GM23338 (cell line): ENCODE data around the gene EFNA4. TPM values are rescaled to one million over a fixed set of nuclear protein-coding genes. Genes with fewer than 3 reads are reported as not detected.

Source experiments
- ATAC-seq: fragments of 200-7000 bp; cut with Tn5 transposase; 3 replicates; pipeline ENCODE4 v1.9.1; 2020
- DNase-seq: peaks from one replicate; pipeline ENCODE4 v3.0.0-alpha.2; 2015; ENCODE audit warnings: low spot score
- H2AFZ ChIP-seq: fragments of 200-600 bp; sonication (generic); 2 replicates; pipeline ENCODE4 v1.8.0; 2016; ENCODE audit warnings: antibody characterized with exemption, mild to moderate bottlenecking, moderate library complexity
- H3F3A ChIP-seq: fragments of 200-600 bp; sonication (generic); replicated peaks from 2 replicates; pipeline ENCODE4 v1.8.0; 2017; ENCODE audit warnings: antibody characterized with exemption, mixed run types, low read depth
- H3K27ac ChIP-seq: fragments of 200-600 bp; sonication (generic); 2 replicates; pipeline ENCODE4 v1.6.1; 2016; ENCODE audit warnings: low read depth
- H3K27me3 ChIP-seq: fragments of 200-600 bp; sonication (generic); 2 replicates; pipeline ENCODE4 v1.8.0; 2016; ENCODE audit warnings: mild to moderate bottlenecking, mixed run types, moderate library complexity; ENCODE audit not compliant: insufficient read depth
- H3K36me3 ChIP-seq: fragments of 200-600 bp; sonication (generic); 2 replicates; pipeline ENCODE4 v1.8.0; 2016; ENCODE audit warnings: mild to moderate bottlenecking; ENCODE audit not compliant: insufficient read depth
- H3K4me1 ChIP-seq: fragments of 200-600 bp; sonication (generic); 2 replicates; pipeline ENCODE4 v1.8.0; 2016; ENCODE audit warnings: mild to moderate bottlenecking, moderate library complexity; ENCODE audit not compliant: insufficient read depth
- H3K4me2 ChIP-seq: fragments of 200-600 bp; sonication (generic); 2 replicates; pipeline ENCODE4 v1.7.1; 2017; ENCODE audit warnings: mixed run types
- H3K4me3 ChIP-seq: fragments of 200-600 bp; sonication (generic); 2 replicates; pipeline ENCODE4 v1.6.1; 2016; ENCODE audit warnings: mixed run types
- H3K79me2 ChIP-seq: fragments of 200-600 bp; sonication (generic); replicated peaks from 2 replicates; pipeline ENCODE4 v1.8.0; 2017; ENCODE audit warnings: mild to moderate bottlenecking; ENCODE audit not compliant: insufficient read depth
- H3K9me2 ChIP-seq: fragments of 200-600 bp; sonication (generic); 2 replicates; pipeline ENCODE4 v1.8.0; 2017; ENCODE audit not compliant: insufficient read depth
- H4K20me1 ChIP-seq: fragments of 200-600 bp; sonication (generic); replicated peaks from 2 replicates; pipeline ENCODE4 v1.8.0; 2017; ENCODE audit warnings: mild to moderate bottlenecking; ENCODE audit not compliant: insufficient read depth
- H3K27ac Mint-ChIP-seq: 2 replicates; pipeline ENCODE4 v1.8.0; 2020; ENCODE audit warnings: inconsistent platforms, mild to moderate bottlenecking, moderate library complexity, mixed read lengths
- H3K27me3 Mint-ChIP-seq: 3 replicates; pipeline ENCODE4 v1.8.0; 2022; ENCODE audit warnings: low read depth, mild to moderate bottlenecking, moderate library complexity, mixed read lengths, inconsistent platforms; ENCODE audit not compliant: insufficient read depth, poor library complexity
- H3K36me3 Mint-ChIP-seq: 3 replicates; pipeline ENCODE4 v1.8.0; 2021; ENCODE audit warnings: low read depth, mild to moderate bottlenecking, inconsistent platforms, moderate library complexity, mixed read lengths
- H3K4me1 Mint-ChIP-seq: 3 replicates; pipeline ENCODE4 v1.8.0; 2020; ENCODE audit warnings: mild to moderate bottlenecking, inconsistent platforms, mixed read lengths
- H3K4me3 Mint-ChIP-seq: 3 replicates; pipeline ENCODE4 v1.8.0; 2021; ENCODE audit warnings: moderate library complexity, mild to moderate bottlenecking, inconsistent platforms, mixed read lengths
- H3K9me3 Mint-ChIP-seq: 3 replicates; pipeline ENCODE4 v1.8.0; 2020; ENCODE audit warnings: moderate library complexity, mild to moderate bottlenecking, inconsistent platforms, mixed read lengths
- EZH2 ChIP-seq: fragments of 200-600 bp; sonication (generic); IDR thresholded peaks from one replicate; pipeline ENCODE4 v1.8.0; 2017; ENCODE audit warnings: antibody characterized with exemption, mild to moderate bottlenecking, low read depth; ENCODE audit not compliant: unreplicated experiment
- EZH2phosphoT487 ChIP-seq: fragments of 200-600 bp; sonication (generic); IDR thresholded peaks from one replicate; pipeline ENCODE4 v1.8.1; 2018; ENCODE audit warnings: antibody characterized with exemption; ENCODE audit not compliant: unreplicated experiment
- JUNB ChIP-seq: IDR thresholded peaks from one replicate; pipeline ENCODE4 v1.6.1; 2016; ENCODE audit warnings: antibody characterized with exemption; ENCODE audit not compliant: unreplicated experiment
- NANOG ChIP-seq: IDR thresholded peaks from 2 replicates; pipeline ENCODE4 v1.6.1; 2016; ENCODE audit warnings: antibody characterized with exemption, borderline replicate concordance
- POLR2AphosphoS5 ChIP-seq: IDR thresholded peaks from 2 replicates; pipeline ENCODE4 v1.6.1; 2016; ENCODE audit warnings: antibody characterized with exemption, low read depth
- STAT1 ChIP-seq: IDR thresholded peaks from one replicate; pipeline ENCODE4 v1.6.1; 2016; ENCODE audit warnings: antibody characterized with exemption; ENCODE audit not compliant: unreplicated experiment
- ZNF114 ChIP-seq: fragments of 250-450 bp; sonication (Bioruptor Pico); IDR thresholded peaks from 2 replicates; pipeline ENCODE4 v1.5.0; 2020; ENCODE audit warnings: mild to moderate bottlenecking, moderate library complexity
- ZNF331 ChIP-seq: fragments of 250-450 bp; sonication (Bioruptor Pico); IDR thresholded peaks from 2 replicates; pipeline ENCODE4 v1.5.0; 2020; ENCODE audit warnings: low read depth, mild to moderate bottlenecking, moderate library complexity
- polyA plus RNA-seq: library from polyadenylated mRNA; unstranded; fragments of >200 nt; fragmentation: Nextera tagmentation; extraction: Ambion mirVana; gene quantifications from 2 replicates; pipeline ENCODE4 v1.2.1, GENCODE V29; 2016
- total RNA-seq: library from RNA; depleted of rRNA; stranded (reverse); fragments of >200 nt; shearing (Covaris generic); gene quantifications from 2 replicates; pipeline ENCODE4 v1.2.3, GENCODE V29; 2014
- TF ChIP-seq, protein P1 (sequence below): IDR thresholded peaks from 2 replicates; pipeline ENCODE4 v1.6.1; 2016; ENCODE audit warnings: antibody characterized with exemption
- TF ChIP-seq, protein P2 (sequence below): IDR thresholded peaks from one replicate; pipeline ENCODE4 v1.6.1; 2018; ENCODE audit warnings: antibody characterized with exemption; ENCODE audit not compliant: unreplicated experiment

Gene EFNA4
- total and polyA plus RNA-seq, 2 experiments from 2014 or later: 11.1 to 22.9 TPM

DNA sequence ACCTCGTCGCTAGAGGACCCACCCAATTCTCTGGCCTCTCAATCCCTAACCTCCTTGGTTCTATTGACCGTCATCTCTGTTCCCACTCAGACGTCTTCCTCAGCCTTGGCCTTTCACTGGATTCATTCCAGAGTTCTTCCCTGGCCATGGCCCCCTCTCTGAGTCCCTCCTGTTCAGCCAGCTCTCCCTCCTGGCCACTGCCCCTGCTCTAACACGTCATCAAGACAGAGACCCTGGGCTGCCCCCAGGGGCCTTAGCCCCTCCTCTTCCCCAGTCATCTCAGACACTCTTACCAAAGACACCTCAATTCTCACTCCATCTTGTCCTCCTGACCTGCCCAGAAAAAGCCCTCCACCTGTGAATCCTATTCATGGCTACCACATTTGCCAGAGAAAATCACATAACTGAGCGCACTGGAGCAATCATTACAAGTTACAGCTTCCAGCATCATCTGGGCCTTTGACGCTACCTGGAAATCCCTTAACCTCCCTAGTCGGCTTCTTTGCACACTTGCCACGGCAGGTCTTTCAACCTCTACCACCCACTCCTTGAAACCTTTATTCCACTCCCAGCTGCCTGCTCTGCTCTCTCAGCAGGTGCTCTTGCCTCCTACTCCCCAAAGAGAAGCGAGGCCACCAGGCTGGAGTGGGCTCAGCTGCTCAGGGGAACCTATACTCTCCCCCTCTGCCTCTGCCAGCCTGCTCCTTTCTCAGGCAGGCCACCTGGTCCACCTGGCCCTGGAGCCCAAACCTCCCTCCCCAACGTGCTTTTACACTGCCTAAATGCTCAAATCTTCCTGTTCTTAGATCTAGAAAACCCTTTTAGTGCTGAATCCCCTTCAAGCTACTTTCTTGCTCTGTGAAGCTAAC lies 43.9 kb upstream of the EFNA4 start (continued):
- TF ChIP-seq, protein P1, sequence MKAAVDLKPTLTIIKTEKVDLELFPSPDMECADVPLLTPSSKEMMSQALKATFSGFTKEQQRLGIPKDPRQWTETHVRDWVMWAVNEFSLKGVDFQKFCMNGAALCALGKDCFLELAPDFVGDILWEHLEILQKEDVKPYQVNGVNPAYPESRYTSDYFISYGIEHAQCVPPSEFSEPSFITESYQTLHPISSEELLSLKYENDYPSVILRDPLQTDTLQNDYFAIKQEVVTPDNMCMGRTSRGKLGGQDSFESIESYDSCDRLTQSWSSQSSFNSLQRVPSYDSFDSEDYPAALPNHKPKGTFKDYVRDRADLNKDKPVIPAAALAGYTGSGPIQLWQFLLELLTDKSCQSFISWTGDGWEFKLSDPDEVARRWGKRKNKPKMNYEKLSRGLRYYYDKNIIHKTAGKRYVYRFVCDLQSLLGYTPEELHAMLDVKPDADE: no peak
- TF ChIP-seq, protein P2, sequence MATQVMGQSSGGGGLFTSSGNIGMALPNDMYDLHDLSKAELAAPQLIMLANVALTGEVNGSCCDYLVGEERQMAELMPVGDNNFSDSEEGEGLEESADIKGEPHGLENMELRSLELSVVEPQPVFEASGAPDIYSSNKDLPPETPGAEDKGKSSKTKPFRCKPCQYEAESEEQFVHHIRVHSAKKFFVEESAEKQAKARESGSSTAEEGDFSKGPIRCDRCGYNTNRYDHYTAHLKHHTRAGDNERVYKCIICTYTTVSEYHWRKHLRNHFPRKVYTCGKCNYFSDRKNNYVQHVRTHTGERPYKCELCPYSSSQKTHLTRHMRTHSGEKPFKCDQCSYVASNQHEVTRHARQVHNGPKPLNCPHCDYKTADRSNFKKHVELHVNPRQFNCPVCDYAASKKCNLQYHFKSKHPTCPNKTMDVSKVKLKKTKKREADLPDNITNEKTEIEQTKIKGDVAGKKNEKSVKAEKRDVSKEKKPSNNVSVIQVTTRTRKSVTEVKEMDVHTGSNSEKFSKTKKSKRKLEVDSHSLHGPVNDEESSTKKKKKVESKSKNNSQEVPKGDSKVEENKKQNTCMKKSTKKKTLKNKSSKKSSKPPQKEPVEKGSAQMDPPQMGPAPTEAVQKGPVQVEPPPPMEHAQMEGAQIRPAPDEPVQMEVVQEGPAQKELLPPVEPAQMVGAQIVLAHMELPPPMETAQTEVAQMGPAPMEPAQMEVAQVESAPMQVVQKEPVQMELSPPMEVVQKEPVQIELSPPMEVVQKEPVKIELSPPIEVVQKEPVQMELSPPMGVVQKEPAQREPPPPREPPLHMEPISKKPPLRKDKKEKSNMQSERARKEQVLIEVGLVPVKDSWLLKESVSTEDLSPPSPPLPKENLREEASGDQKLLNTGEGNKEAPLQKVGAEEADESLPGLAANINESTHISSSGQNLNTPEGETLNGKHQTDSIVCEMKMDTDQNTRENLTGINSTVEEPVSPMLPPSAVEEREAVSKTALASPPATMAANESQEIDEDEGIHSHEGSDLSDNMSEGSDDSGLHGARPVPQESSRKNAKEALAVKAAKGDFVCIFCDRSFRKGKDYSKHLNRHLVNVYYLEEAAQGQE: no peak

DNA sequence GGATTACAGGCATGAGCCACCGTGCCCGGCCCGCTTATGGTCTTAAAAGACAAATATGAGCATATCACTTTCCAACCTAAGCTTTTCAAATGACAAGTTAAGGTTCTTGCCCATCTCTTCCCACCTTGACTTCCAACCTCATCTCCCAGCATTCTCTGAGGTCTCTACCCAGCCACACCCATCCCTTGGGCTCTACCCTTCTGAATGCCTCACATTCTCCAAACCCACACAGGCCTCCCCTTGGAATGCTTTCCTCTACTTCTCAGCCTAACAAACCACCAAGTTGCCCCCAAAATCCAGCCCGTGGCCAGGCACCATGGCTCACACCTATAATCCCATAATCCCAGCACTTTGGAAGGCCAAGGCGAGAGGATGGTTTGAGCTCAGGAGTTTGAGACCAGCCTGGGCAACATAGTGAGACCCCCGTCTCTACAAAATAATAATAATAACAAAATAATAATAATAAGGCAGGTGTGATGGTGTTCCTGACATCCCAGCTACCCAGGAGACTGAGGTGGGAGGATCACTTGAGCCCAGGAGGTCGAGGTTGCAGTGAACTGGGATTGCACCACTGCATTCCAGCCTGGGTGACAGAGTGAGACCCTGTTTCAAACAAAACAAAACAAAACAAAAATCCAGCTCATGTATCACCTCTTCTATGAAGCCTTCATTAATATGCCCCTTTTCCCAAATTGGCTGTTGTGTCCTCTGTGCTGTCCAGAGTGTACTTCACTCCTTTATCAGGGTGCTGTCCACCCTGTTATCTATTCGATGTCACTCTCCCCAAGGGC lies 41.2 kb upstream of the EFNA4 start:
- no peak for ATAC-seq
- Mint-ChIP-seq H3K4me3 (no peak overlapping the region), H3K27ac (no peak overlapping the region), H3K9me3 (no peaks in the 10 kb centered on the region), H3K27me3 (peaks cover 28% of the 10 kb centered on the region), H3K4me1 (peaks cover 31% of the 10 kb centered on the region), H3K36me3 (peaks cover 4% of the 10 kb centered on the region; the same call in 2 of the 3 replicates)
- no peaks in the 10 kb centered on the region for H3K79me2 ChIP-seq
- no peak overlapping the region for H2AFZ ChIP-seq
- no peaks in the 10 kb centered on the region for H3K36me3 ChIP-seq
- DNase-seq: no peak
- no peaks in the 10 kb centered on the region for H3F3A ChIP-seq
- H3K4me3 ChIP-seq: no peak overlapping the region
- 0 out of 2 replicates have a peak, but pooled peaks cover 3% of the 10 kb centered on the region for H4K20me1 ChIP-seq
- no peak overlapping the region for H3K27ac ChIP-seq
- H3K4me2 ChIP-seq: no peak overlapping the region
- no peaks in the 10 kb centered on the region for H3K9me2 ChIP-seq
- no peaks in the 10 kb centered on the region for H3K27me3 ChIP-seq
- peaks cover 11% of the 10 kb centered on the region for H3K4me1 ChIP-seq
- TF ChIP-seq, protein P2: no peak
- TF ChIP-seq POLR2AphosphoS5: no peak
- no peak for TF ChIP-seq ZNF114 (CRISPR knock-in tag)
- no peak for TF ChIP-seq STAT1
- no peak for TF ChIP-seq ZNF331
- TF ChIP-seq JUNB: no peak
- TF ChIP-seq NANOG: no peak
- no peak for TF ChIP-seq EZH2
- TF ChIP-seq EZH2phosphoT487: no peak
- TF ChIP-seq, protein P1: no peak
